Nephron progenitor cell (in vitro differentiated cells): ENCODE measurements around the gene DEFB124.
"Not testable (repeated sequence)": the region's sequence is repeated elsewhere in the genome, so short reads cannot be mapped to it uniquely, and the experiment has no call there.

Experiments used
- DNase-seq: peaks from one replicate; pipeline ENCODE4 v3.0.0; 2021
- H3K27ac Mint-ChIP-seq: 2 replicates; pipeline ENCODE4 v1.8.0; 2021; ENCODE audit warnings: mild to moderate bottlenecking, moderate library complexity, mixed read lengths
- H3K27me3 Mint-ChIP-seq: 2 replicates; pipeline ENCODE4 v1.8.0; 2021; ENCODE audit warnings: mild to moderate bottlenecking, low read depth, mixed read lengths; ENCODE audit not compliant: poor library complexity
- H3K36me3 Mint-ChIP-seq: 2 replicates; pipeline ENCODE4 v1.8.0; 2021; ENCODE audit warnings: low read depth, mixed read lengths
- H3K4me1 Mint-ChIP-seq: 2 replicates; pipeline ENCODE4 v1.8.0; 2021; ENCODE audit warnings: mixed read lengths
- H3K4me3 Mint-ChIP-seq: 2 replicates; pipeline ENCODE4 v1.8.0; 2021; ENCODE audit warnings: mild to moderate bottlenecking, moderate library complexity, mixed read lengths
- H3K9me3 Mint-ChIP-seq: 2 replicates; pipeline ENCODE4 v1.8.0; 2021; ENCODE audit warnings: mild to moderate bottlenecking, moderate library complexity, mixed read lengths
- CTCF ChIP-seq: fragments of 200-600 bp; sonication (generic); IDR thresholded peaks from 2 replicates; pipeline ENCODE4 v1.5.0; 2021; ENCODE audit warnings: antibody characterized with exemption

DEFB124 gene

GRCh38 chr20:31472395-31473330 lies 2.3 kb downstream of the DEFB124 start:
- TF ChIP-seq CTCF: no peak
- Mint-ChIP-seq H3K9me3 (peaks cover 50% of the 10 kb centered on the region), H3K27ac (no peak overlapping the region), H3K4me3 (no peak overlapping the region), H3K4me1 (no peaks in the 10 kb centered on the region), H3K36me3 (peaks cover 5% of the 10 kb centered on the region), H3K27me3 (peaks cover under 1% of the 10 kb centered on the region)
- DNase-seq: no peak

- H3K4me1 Mint-ChIP-seq, H3K36me3 Mint-ChIP-seq, DNase-seq, H3K4me3 Mint-ChIP-seq, H3K27ac Mint-ChIP-seq, H3K27me3 Mint-ChIP-seq: not testable (repeated sequence)
- peaks cover 49% of the 10 kb centered on the region for H3K9me3 Mint-ChIP-seq
Measured at GRCh38 chr20:31470946-31471345, 4.0 kb downstream of the DEFB124 start.

- Mint-ChIP-seq H3K9me3 (peaks cover 52% of the 10 kb centered on the region), H3K27ac (no peak overlapping the region), H3K36me3 (no peaks in the 10 kb centered on the region), H3K4me1 (no peaks in the 10 kb centered on the region), H3K27me3 (peaks cover 2% of the 10 kb centered on the region), H3K4me3 (no peak overlapping the region)
- no peak for DNase-seq
- no peak for TF ChIP-seq CTCF
Measured at GRCh38 chr20:31454361-31454760, 20.6 kb downstream of the DEFB124 start.

- Mint-ChIP-seq H3K4me1 (no peaks in the 10 kb centered on the region), H3K36me3 (no peaks in the 10 kb centered on the region), H3K4me3 (no peak overlapping the region), H3K9me3 (peaks cover 59% of the 10 kb centered on the region), H3K27ac (no peak overlapping the region), H3K27me3 (peaks cover 2% of the 10 kb centered on the region)
- no peak for TF ChIP-seq CTCF
- no peak for DNase-seq
Measured at GRCh38 chr20:31452575-31452974, 22.4 kb downstream of the DEFB124 start.

GRCh38 chr20:31449511-31450414 lies 25.2 kb downstream of the DEFB124 start:
- no peaks in the 10 kb centered on the region for H3K4me1 Mint-ChIP-seq
- H3K4me3 Mint-ChIP-seq: no peak overlapping the region
- H3K36me3 Mint-ChIP-seq: no peaks in the 10 kb centered on the region
- peaks cover 2% of the 10 kb centered on the region for H3K27me3 Mint-ChIP-seq
- no peak for DNase-seq
- H3K9me3 Mint-ChIP-seq: peaks cover 71% of the 10 kb centered on the region
- TF ChIP-seq CTCF: no peak
- H3K27ac Mint-ChIP-seq: no peak overlapping the region
